Measurements from ENCODE around the gene CHORDC1. TPM values are rescaled to one million over a fixed set of nuclear protein-coding genes. Genes with fewer than 3 reads are reported as not detected.

The CHORDC1 gene
- total and polyA plus RNA-seq, 2 of the 13 experiments (the other 11 are each of a cell fraction or from before 2014, with no cell fraction given) = 19.1 to 73.5 TPM

- TF ChIP-seq ZFP36L1 (CRISPR knock-in tag; IDR thresholded peaks at IDR 0.05) (no peak), CTCF (CRISPR knock-in tag; IDR thresholded peaks at IDR 0.05) (no peak), DRAP1 (CRISPR knock-in tag; IDR thresholded peaks at IDR 0.05) (peak; percentile 68), SRY (CRISPR knock-in tag; IDR thresholded peaks at IDR 0.05) (no peak), BRCA1 (CRISPR knock-in tag; IDR thresholded peaks at IDR 0.05) (no peak), THAP11 (CRISPR knock-in tag; IDR thresholded peaks at IDR 0.05) (peak; percentile 23; the same call in 1 of the 2 replicates), ZBTB7A (CRISPR knock-in tag; IDR thresholded peaks at IDR 0.05) (no peak), FOXK1 (CRISPR knock-in tag; IDR thresholded peaks at IDR 0.05; ENCODE audit: borderline replicate concordance, low read depth) (peak; percentile 21; the same call in 1 of the 2 replicates), ZNF354B (CRISPR knock-in tag; IDR thresholded peaks at IDR 0.05) (no peak), AFF4 (CRISPR knock-in tag; IDR thresholded peaks at IDR 0.05) (no peak), HOMEZ (CRISPR knock-in tag; IDR thresholded peaks at IDR 0.05; ENCODE audit: low read depth) (peak; percentile 44; the same call in 1 of the 2 replicates), ZMYM4 (CRISPR knock-in tag; IDR thresholded peaks at IDR 0.05) (peak; percentile 92), MLX (CRISPR knock-in tag; IDR thresholded peaks at IDR 0.05) (no peak), ATF4 (CRISPR knock-in tag; IDR thresholded peaks at IDR 0.05) (no peak)
Observed at GRCh38 chr11:90250970-90251369, 28.1 kb upstream of the CHORDC1 start (continued).
